NCI-H2227 treated with DMSO at 0.1 percent for 48 hours (cell line): ENCODE measurements around the gene GPR63.
"Not testable (repeated sequence)": the region's sequence is repeated elsewhere in the genome, so short reads cannot be mapped to it uniquely, and the experiment has no call there.

Experiments
- DNase-seq: peaks from one replicate; lab custom pipeline; 2025; lab: John Stamatoyannopoulos, UW

Gene GPR63, protein sequence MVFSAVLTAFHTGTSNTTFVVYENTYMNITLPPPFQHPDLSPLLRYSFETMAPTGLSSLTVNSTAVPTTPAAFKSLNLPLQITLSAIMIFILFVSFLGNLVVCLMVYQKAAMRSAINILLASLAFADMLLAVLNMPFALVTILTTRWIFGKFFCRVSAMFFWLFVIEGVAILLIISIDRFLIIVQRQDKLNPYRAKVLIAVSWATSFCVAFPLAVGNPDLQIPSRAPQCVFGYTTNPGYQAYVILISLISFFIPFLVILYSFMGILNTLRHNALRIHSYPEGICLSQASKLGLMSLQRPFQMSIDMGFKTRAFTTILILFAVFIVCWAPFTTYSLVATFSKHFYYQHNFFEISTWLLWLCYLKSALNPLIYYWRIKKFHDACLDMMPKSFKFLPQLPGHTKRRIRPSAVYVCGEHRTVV

GRCh38 chr6:96837081-96837971 is at the start of gene GPR63:
Gene GPR63, minus strand, starts transcription at chr6:96837477. Its CDS starts 37,746 bp downstream, at chr6:96799731.
- DNase-seq: peak; percentile 44

GRCh38 chr6:96886519-96886918 is 49.2 kb upstream of the GPR63 start:
- no peak for DNase-seq

- DNase-seq: not testable (repeated sequence)
Observed at GRCh38 chr6:96885187-96885631, 47.9 kb upstream of the GPR63 start.

- no peak for DNase-seq
Observed at GRCh38 chr6:96878143-96878542, 40.9 kb upstream of the GPR63 start.

- DNase-seq: no peak
Observed at GRCh38 chr6:96876886-96877545, 39.7 kb upstream of the GPR63 start.

DNA sequence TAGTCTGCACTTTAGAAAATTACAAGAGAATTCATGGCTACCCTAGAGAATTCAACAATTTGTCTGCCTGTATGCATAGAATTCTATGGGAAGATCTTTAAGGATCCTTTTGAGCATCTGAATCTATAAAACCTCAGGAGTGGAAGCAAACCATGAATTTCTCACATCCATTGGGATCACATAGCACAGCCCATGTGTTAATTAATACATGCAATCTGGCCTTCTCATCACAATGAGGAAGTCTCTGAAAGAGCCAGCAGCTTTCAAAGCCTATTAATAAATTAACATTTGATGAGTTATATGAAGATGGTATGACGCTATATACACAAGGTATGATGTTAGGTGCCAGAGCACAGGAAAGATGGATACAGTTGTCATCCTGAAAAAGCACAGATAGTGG is 35.7 kb upstream of the GPR63 start:
- DNase-seq: no peak

GRCh38 chr6:96865055-96865405 is 27.8 kb upstream of the GPR63 start:
- no peak for DNase-seq

DNA sequence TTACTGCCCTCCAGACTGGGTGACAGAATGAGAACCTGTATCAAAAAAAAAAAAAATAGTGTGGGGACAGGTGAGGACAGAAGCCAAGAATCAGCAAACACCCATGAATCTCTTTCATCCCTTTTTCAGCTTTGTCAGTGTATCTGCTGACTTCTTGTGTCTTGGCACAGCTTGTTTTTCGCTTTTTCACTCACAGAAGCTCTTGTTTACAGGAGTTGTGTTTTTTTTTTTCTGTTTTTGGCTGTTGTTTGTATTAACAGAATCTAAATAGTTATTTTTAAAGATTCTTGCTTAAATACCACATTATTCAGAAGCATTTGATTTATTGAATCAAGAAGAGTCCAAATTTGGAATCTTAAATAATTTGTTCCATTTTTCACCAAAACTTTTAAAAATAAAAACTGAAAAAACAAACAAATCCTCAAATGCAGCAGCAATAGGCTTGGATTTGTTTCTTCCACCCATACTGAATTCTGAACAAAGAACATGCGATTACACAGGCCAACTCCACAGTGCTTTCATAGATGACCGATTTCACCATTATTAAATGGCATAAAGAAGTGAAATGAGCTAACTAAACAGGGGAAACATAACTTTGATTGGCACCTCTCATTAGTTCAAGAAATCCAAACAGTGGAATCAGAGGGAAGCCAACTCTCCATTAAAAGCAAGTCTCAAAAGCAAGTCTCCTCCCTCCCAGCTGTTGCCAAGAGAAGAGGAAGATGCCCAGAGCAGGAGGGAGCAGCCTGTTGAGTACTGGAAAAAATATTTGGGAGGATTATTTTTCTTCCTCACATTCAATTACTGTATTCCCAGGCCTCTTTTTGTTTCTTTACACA is 27.2 kb upstream of the GPR63 start:
- DNase-seq: no peak

GRCh38 chr6:96862560-96862959 is 25.3 kb upstream of the GPR63 start:
- no peak for DNase-seq

GRCh38 chr6:96861588-96861987 is 24.3 kb upstream of the GPR63 start:
- no peak for DNase-seq

GRCh38 chr6:96856856-96857255 is 19.6 kb upstream of the GPR63 start:
- DNase-seq: no peak

DNA sequence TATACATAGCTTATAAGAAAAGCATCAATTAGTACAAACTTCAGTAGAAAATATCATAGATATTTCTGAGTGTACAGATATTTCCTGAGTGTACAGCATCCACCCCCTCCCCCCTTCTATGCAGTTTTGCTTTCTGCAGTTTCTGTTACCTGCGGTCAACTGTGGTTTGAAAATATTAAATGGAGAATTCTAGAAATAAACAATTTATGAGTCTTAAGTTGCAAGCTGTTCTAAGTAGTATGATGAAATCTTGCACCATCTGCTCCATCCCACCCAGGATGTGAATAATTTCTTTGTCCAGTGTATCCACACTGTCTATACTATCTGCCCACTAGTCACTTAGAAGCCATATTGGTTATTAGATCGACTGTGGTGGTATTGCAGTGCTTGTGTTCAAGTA is 15.8 kb upstream of the GPR63 start:
- DNase-seq: no peak

- DNase-seq: no peak
Observed at GRCh38 chr6:96852605-96853004, 15.3 kb upstream of the GPR63 start.

GRCh38 chr6:96851858-96852257 is 14.6 kb upstream of the GPR63 start:
- DNase-seq: no peak

- DNase-seq: no peak
Observed at GRCh38 chr6:96849615-96850014, 12.3 kb upstream of the GPR63 start.

- no peak for DNase-seq
Observed at GRCh38 chr6:96844530-96844929, 7.3 kb upstream of the GPR63 start.

- DNase-seq: no peak
Observed at GRCh38 chr6:96841345-96841744, 4.1 kb upstream of the GPR63 start.

DNA sequence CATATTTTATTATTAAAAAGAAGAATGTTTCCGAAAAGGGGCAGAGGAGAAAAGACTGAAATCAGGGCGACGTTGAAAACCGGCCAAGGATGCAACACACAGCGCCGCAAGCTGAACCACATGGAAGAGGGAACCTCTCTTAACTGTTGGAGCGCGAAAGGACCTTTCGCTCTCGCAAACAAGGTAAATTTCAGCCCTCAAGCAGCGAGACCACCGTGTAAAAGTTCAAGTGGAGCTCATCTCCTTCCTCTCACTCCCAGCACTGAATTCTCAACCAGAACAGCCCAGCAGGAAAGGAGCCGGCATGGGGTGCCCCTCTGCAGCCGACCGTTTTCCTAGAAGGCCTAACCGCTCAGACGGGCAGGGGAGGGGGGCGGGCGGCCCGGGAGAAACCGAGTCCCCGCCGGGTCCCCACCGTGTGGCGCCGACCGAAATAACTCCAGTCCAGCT is 621 bp downstream of the GPR63 start:
- DNase-seq: peak; percentile 19

DNA sequence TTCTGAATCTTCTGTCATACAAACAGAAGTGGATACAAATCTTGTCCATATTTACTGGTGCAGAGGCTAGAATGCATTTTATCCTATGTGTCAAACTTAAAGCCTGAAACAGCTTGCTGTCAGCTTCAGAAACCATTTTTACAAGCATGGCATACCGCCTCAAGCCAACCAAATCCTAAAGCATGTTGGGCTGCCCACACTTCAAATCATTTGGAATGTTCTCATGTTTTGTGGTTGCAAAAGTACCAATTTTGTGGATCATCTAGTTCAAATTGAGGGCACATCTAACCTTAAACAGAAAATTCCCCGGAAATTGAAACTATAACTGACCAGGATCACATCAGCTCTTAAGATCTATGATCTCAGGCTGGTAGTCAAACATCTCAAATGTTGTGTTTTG is 3.2 kb downstream of the GPR63 start:
- DNase-seq: no peak

- DNase-seq: no peak
Observed at GRCh38 chr6:96832780-96833179, 4.5 kb downstream of the GPR63 start.

GRCh38 chr6:96826865-96827264 is 10.4 kb downstream of the GPR63 start:
- DNase-seq: no peak

DNA sequence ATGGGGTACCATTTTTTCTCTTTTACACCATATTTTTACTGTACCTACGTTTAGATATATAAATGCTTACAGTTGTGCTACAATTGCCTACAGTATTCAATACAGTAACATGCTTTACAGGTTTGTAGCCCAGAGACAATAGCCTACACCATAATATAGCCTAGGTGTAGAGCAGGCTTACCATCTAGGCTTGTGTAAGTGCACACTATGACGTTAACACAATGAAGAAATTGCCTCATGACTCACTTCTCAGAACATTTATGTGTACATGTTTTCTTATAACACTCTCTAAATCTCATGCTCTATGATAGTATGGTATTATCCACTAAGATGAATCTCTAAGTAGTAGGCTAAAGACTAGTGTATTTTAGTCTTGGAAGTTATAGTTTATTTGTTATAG is 13.5 kb downstream of the GPR63 start:
- DNase-seq: no peak
